ENCODE results near the gene ADAMTSL1. TPM values are rescaled to one million over a fixed set of nuclear protein-coding genes. Genes with fewer than 3 reads are reported as not detected.

Gene ADAMTSL1
- total RNA-seq, 1 experiment from 2014 or later: not detected

- H4K20me1 ChIP-seq (ENCODE audit: insufficient read depth): no peaks in the 10 kb centered on the region
- RAD21 ChIA-PET (ENCODE audit: low non-redundant PET in 1 of 2, low total read pairs in 2 of 2, uncharacterized antibody in 2 of 2, unreplicated experiment in 2 of 2): no interaction called here
- H3K9me2 ChIP-seq (ENCODE audit: insufficient read depth): no peaks in the 10 kb centered on the region
- no peaks in the 10 kb centered on the region for H3K4me1 ChIP-seq (ENCODE audit: control insufficient read depth in 1 of 2, insufficient read depth in 2 of 2, low read length in 2 of 2)
- BruUV-seq (replicated peaks): no TSS peak
- H3K4me3 ChIP-seq (replicated peaks in 1 of 2; ENCODE audit: low read depth in 1 of 2, low read length in 2 of 2): no peak overlapping the region
- POLR2A ChIA-PET: no interaction called here
- no peaks in the 10 kb centered on the region for H3K36me3 ChIP-seq (ENCODE audit: control insufficient read depth in 1 of 2, insufficient read depth in 2 of 2, low read length in 2 of 2)
- H3K9ac ChIP-seq (ENCODE audit: low read length): no peak overlapping the region
- DNase-seq (ENCODE audit: low read depth, low spot score): no peak
- H2AFZ ChIP-seq (ENCODE audit: low read depth, low read length, poor library complexity, severe bottlenecking): no peak overlapping the region
- CTCF ChIA-PET: no interaction called here
- H3K9me3 ChIP-seq (ENCODE audit: control insufficient read depth in 1 of 2, insufficient read depth in 1 of 2, low read depth in 1 of 2, low read length in 2 of 2): no peaks in the 10 kb centered on the region
- ATAC-seq: no peak
- no peaks in the 10 kb centered on the region for H3K79me2 ChIP-seq (ENCODE audit: insufficient read depth, low read length)
- no peak overlapping the region for H3K4me2 ChIP-seq (ENCODE audit: low read length)
- intact Hi-C loops (cut with micrococcal nuclease): no loop called here
- no peak overlapping the region for H3K27ac ChIP-seq (ENCODE audit: low read depth, low read length)
- no peaks in the 10 kb centered on the region for H3K27me3 ChIP-seq (ENCODE audit: insufficient read depth, low read length)
- TF ChIP-seq ZFX (IDR thresholded peaks at IDR 0.05) (no peak), MAX (IDR thresholded peaks at IDR 0.05) (no peak), TCF7L2 (IDR thresholded peaks at IDR 0.05; ENCODE audit: borderline replicate concordance, extremely low read depth, insufficient read depth, insufficient read length) (no peak), POLR2AphosphoS5 (IDR thresholded peaks at IDR 0.05; ENCODE audit: low read depth, low read length) (no peak), EZH2phosphoT487 (IDR thresholded peaks at IDR 0.05; ENCODE audit: borderline replicate concordance) (no peak), CBX3 (IDR thresholded peaks at IDR 0.05; ENCODE audit: low read depth) (no peak), YY1 (IDR thresholded peaks at IDR 0.05; ENCODE audit: extremely low read depth, insufficient replicate concordance, low read depth, low read length) (no peak), EGR1 (IDR thresholded peaks at IDR 0.05; ENCODE audit: low read depth) (no peak), ZBTB33 (IDR thresholded peaks at IDR 0.05; ENCODE audit: extremely low read depth, insufficient replicate concordance, low read length) (no peak)
Measured at GRCh38 chr9:18526685-18527084, 52.7 kb downstream of the ADAMTSL1 start.
